HEK293 (cell line): ENCODE measurements around the gene ABCC9.

Experiments used
- CTCF ChIA-PET: fragments of 350-600 bp; formaldehyde crosslinking; extraction: SDS; loops from one replicate; lab custom pipeline; 2021; ENCODE audit warnings: antibody characterized with exemption; lab: Yijun Ruan, JAX
- POLR2A ChIA-PET: fragments of 300-600 bp; formaldehyde crosslinking; extraction: SDS; loops from one replicate; lab custom pipeline; 2020; ENCODE audit warnings: antibody characterized with exemption, inconsistent platforms; lab: Yijun Ruan, JAX
- H3K27ac ChIP-seq: fragments of 200-500 bp; sonication (Bioruptor generic); 2 replicates; pipeline ENCODE4 v1.5.1; 2014; ENCODE audit warnings: low read depth, low read length, control low read depth, inconsistent platforms; ENCODE audit errors: extremely low read depth
- H3K36me3 ChIP-seq, 2 experiments: fragments of 200-500 bp in 1 of 2; sonication (Bioruptor generic) in 1 of 2; 1 replicate in 1 of 2; 2 replicates in 1 of 2; pipeline ENCODE4 v1.5.1; 2014 to 2017; ENCODE audit warnings: inconsistent platforms in 2 of 2, low read length in 2 of 2; ENCODE audit not compliant: control insufficient read depth in 2 of 2, insufficient read depth in 1 of 2
- H3K4me1 ChIP-seq: fragments of 200-500 bp; sonication (Bioruptor generic); 2 replicates; pipeline ENCODE4 v1.5.1; 2014; ENCODE audit warnings: mild to moderate bottlenecking, low read length, inconsistent platforms; ENCODE audit not compliant: control insufficient read depth, insufficient read depth
- H3K4me3 ChIP-seq: 2 replicates; pipeline ENCODE4 v1.5.1; 2011; ENCODE audit warnings: low read depth, mild to moderate bottlenecking, control low read depth, low read length, moderate library complexity
- H3K9me3 ChIP-seq: fragments of 200-500 bp; sonication (Bioruptor generic); 2 replicates; pipeline ENCODE4 v1.5.1; 2014; ENCODE audit warnings: low read depth, low read length, inconsistent platforms; ENCODE audit not compliant: control insufficient read depth, insufficient read depth
- BCL11A ChIP-seq: fragments of 450-650 bp; formaldehyde crosslinking; IDR thresholded peaks from 2 replicates; pipeline ENCODE4 v1.5.1; 2016; ENCODE audit warnings: low read depth, missing biosample characterization, missing genetic modification characterization
- GLI4 ChIP-seq: fragments of 450-650 bp; formaldehyde crosslinking; IDR thresholded peaks from 2 replicates; pipeline ENCODE4 v1.5.1; 2016; ENCODE audit warnings: missing biosample characterization, missing genetic modification characterization
- HOXD13 ChIP-seq: sonication (generic); formaldehyde crosslinking; IDR thresholded peaks from 2 replicates; pipeline ENCODE4 v1.8.0; 2022; ENCODE audit warnings: missing genetic modification reagents, borderline replicate concordance
- KLF1 ChIP-seq: fragments of 450-650 bp; formaldehyde crosslinking; IDR thresholded peaks from 2 replicates; pipeline ENCODE4 v1.5.1; 2016; ENCODE audit warnings: missing biosample characterization, missing genetic modification characterization
- OSR2 ChIP-seq: fragments of 450-650 bp; formaldehyde crosslinking; IDR thresholded peaks from 2 replicates; pipeline ENCODE4 v1.5.1; 2016; ENCODE audit warnings: missing biosample characterization, missing genetic modification characterization
- SP2 ChIP-seq: fragments of 450-650 bp; formaldehyde crosslinking; IDR thresholded peaks from 2 replicates; pipeline ENCODE4 v1.5.1; 2016; ENCODE audit warnings: missing biosample characterization, missing genetic modification characterization
- ZNF133 ChIP-seq: fragments of 450-650 bp; formaldehyde crosslinking; IDR thresholded peaks from 2 replicates; pipeline ENCODE4 v1.5.1; 2016; ENCODE audit warnings: missing biosample characterization, missing genetic modification characterization
- ZNF302 ChIP-seq: fragments of 450-650 bp; formaldehyde crosslinking; IDR thresholded peaks from 2 replicates; pipeline ENCODE4 v1.5.1; 2016; ENCODE audit warnings: missing biosample characterization, missing genetic modification characterization, low read depth
- ZNF350 ChIP-seq: fragments of 450-650 bp; formaldehyde crosslinking; IDR thresholded peaks from 2 replicates; pipeline ENCODE4 v1.5.0; 2017; ENCODE audit warnings: missing biosample characterization, mild to moderate bottlenecking, missing genetic modification characterization
- ZNF473 ChIP-seq: fragments of 450-650 bp; formaldehyde crosslinking; IDR thresholded peaks from 2 replicates; pipeline ENCODE4 v1.5.1; 2017; ENCODE audit warnings: missing biosample characterization, missing genetic modification characterization
- ZNF776 ChIP-seq: fragments of 450-650 bp; formaldehyde crosslinking; IDR thresholded peaks from 2 replicates; pipeline ENCODE4 v1.5.0; 2017; ENCODE audit warnings: missing biosample characterization, missing genetic modification characterization, borderline replicate concordance
- ZSCAN30 ChIP-seq: fragments of 450-650 bp; IDR thresholded peaks from 2 replicates; pipeline ENCODE4 v1.5.1; 2018; ENCODE audit warnings: missing biosample characterization, mild to moderate bottlenecking, missing genetic modification characterization, moderate library complexity
- TF ChIP-seq, protein P1 (sequence below): fragments of 450-650 bp; formaldehyde crosslinking; IDR thresholded peaks from 2 replicates; pipeline ENCODE4 v1.5.1; 2016; ENCODE audit warnings: missing biosample characterization, missing genetic modification characterization
- TF ChIP-seq, protein P2 (sequence below): fragments of 450-650 bp; formaldehyde crosslinking; conservative IDR thresholded peaks from 2 replicates; pipeline ENCODE4 v1.5.1; 2016; ENCODE audit warnings: low read depth, missing biosample characterization, missing genetic modification characterization
- TF ChIP-seq, protein P3 (sequence below): fragments of 450-650 bp; formaldehyde crosslinking; IDR thresholded peaks from 2 replicates; pipeline ENCODE4 v1.5.1; 2016; ENCODE audit warnings: missing biosample characterization, missing genetic modification characterization, borderline replicate concordance
- TF ChIP-seq, protein P4 (sequence below): fragments of 450-650 bp; formaldehyde crosslinking; IDR thresholded peaks from 2 replicates; pipeline ENCODE4 v1.5.1; 2016; ENCODE audit warnings: missing biosample characterization, missing genetic modification characterization

ABCC9 gene

DNA sequence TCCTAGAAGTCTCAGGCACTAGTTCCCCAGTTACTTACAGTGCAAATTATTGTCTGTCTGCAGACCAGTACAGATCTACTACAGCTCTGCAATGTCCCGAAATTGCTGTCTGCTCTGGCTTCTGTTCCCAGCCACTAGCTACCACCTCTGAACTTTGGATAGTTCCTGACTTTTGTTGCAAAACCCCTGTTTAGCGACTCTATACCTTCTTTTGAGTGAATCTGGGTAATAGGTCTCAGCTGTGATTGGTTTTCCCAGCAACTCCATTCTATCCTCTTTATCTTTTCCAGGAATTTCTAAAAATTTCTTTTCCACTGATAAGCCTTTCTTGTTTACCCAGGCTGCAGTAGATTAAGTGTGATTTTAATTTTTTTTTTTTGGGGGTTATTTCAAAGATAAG, 183.5 kb downstream of the ABCC9 start:
- Histone ChIP-seq H3K27ac (no peak overlapping the region), H3K4me1 (no peaks in the 10 kb centered on the region), H3K4me3 (no peak overlapping the region), H3K36me3 (no peaks in the 10 kb centered on the region), H3K9me3 (no peaks in the 10 kb centered on the region)
- TF ChIP-seq BCL11A (tag by site-specific recombination), result no peak
- ChIA-PET POLR2A (no interaction called here), CTCF (no interaction called here)

DNA sequence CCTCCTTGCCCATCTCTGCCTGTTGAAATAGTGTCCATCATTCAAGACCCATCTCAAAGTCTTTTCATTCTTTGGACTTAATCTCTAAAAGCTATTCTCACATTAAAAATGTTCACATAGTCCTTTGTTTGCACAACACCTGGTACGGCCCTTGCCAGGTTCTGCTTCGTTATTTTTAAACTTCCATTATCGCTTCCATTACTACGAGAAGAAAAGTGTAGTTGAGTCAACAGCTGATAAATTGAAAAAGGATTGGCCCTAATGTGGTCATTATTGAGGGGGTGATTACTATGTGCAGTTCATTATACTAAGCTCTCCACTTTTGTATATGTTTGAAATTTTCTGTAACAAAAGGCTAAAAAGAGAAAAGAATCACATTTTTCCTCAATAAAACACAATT, 184.5 kb downstream of the ABCC9 start:
- H3K9me3 ChIP-seq, result no peaks in the 10 kb centered on the region
- ChIA-PET POLR2A (interaction anchor here (0.6 kb wide), 1 partner anchor 10 kb away, joined by 7 read pairs; no protein-coding TSS in a partner anchor), CTCF (interaction anchor here (0.7 kb wide), 1 partner anchor 63 kb away, joined by 3 read pairs; no protein-coding TSS in a partner anchor)
- TF ChIP-seq ZSCAN30, result no peak
- no peak for TF ChIP-seq ZNF776 (tag by site-specific recombination)
- TF ChIP-seq SP2 (tag by site-specific recombination), result no peak
- TF ChIP-seq, protein P1, sequence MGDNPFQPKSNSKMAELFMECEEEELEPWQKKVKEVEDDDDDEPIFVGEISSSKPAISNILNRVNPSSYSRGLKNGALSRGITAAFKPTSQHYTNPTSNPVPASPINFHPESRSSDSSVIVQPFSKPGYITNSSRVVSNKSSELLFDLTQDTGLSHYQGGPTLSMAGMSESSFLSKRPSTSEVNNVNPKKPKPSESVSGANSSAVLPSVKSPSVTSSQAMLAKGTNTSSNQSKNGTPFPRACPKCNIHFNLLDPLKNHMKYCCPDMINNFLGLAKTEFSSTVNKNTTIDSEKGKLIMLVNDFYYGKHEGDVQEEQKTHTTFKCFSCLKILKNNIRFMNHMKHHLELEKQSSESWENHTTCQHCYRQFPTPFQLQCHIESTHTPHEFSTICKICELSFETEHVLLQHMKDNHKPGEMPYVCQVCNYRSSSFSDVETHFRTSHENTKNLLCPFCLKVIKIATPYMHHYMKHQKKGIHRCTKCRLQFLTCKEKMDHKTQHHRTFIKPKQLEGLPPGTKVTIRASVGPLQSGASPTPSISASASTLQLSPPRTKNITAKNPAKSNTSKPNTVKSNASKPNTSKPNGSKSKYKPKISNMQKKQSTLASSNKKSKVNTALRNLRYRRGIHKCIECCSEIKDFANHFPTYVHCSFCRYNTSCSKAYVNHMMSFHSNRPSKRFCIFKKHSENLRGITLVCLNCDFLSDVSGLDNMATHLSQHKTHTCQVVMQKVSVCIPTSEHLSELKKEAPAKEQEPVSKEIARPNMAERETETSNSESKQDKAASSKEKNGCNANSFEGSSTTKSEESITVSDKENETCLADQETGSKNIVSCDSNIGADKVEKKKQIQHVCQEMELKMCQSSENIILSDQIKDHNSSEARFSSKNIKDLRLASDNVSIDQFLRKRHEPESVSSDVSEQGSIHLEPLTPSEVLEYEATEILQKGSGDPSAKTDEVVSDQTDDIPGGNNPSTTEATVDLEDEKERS, result no peak
- TF ChIP-seq ZNF302 (tag by site-specific recombination), result no peak
- no peak for TF ChIP-seq ZNF473
- TF ChIP-seq GLI4, result no peak
- no peak for TF ChIP-seq ZNF350 (tag by site-specific recombination)
- TF ChIP-seq, protein P2, sequence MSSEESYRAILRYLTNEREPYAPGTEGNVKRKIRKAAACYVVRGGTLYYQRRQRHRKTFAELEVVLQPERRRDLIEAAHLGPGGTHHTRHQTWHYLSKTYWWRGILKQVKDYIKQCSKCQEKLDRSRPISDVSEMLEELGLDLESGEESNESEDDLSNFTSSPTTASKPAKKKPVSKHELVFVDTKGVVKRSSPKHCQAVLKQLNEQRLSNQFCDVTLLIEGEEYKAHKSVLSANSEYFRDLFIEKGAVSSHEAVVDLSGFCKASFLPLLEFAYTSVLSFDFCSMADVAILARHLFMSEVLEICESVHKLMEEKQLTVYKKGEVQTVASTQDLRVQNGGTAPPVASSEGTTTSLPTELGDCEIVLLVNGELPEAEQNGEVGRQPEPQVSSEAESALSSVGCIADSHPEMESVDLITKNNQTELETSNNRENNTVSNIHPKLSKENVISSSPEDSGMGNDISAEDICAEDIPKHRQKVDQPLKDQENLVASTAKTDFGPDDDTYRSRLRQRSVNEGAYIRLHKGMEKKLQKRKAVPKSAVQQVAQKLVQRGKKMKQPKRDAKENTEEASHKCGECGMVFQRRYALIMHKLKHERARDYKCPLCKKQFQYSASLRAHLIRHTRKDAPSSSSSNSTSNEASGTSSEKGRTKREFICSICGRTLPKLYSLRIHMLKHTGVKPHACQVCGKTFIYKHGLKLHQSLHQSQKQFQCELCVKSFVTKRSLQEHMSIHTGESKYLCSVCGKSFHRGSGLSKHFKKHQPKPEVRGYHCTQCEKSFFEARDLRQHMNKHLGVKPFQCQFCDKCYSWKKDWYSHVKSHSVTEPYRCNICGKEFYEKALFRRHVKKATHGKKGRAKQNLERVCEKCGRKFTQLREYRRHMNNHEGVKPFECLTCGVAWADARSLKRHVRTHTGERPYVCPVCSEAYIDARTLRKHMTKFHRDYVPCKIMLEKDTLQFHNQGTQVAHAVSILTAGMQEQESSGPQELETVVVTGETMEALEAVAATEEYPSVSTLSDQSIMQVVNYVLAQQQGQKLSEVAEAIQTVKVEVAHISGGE (tag by site-specific recombination), result no peak
- TF ChIP-seq, protein P3, sequence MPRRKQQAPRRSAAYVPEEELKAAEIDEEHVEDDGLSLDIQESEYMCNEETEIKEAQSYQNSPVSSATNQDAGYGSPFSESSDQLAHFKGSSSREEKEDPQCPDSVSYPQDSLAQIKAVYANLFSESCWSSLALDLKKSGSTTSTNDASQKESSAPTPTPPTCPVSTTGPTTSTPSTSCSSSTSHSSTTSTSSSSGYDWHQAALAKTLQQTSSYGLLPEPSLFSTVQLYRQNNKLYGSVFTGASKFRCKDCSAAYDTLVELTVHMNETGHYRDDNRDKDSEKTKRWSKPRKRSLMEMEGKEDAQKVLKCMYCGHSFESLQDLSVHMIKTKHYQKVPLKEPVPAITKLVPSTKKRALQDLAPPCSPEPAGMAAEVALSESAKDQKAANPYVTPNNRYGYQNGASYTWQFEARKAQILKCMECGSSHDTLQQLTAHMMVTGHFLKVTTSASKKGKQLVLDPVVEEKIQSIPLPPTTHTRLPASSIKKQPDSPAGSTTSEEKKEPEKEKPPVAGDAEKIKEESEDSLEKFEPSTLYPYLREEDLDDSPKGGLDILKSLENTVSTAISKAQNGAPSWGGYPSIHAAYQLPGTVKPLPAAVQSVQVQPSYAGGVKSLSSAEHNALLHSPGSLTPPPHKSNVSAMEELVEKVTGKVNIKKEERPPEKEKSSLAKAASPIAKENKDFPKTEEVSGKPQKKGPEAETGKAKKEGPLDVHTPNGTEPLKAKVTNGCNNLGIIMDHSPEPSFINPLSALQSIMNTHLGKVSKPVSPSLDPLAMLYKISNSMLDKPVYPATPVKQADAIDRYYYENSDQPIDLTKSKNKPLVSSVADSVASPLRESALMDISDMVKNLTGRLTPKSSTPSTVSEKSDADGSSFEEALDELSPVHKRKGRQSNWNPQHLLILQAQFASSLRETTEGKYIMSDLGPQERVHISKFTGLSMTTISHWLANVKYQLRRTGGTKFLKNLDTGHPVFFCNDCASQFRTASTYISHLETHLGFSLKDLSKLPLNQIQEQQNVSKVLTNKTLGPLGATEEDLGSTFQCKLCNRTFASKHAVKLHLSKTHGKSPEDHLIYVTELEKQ (tag by site-specific recombination), result no peak
- TF ChIP-seq KLF1, result no peak
- TF ChIP-seq HOXD13, result no peak
- no peak for TF ChIP-seq OSR2 (tag by site-specific recombination)
- TF ChIP-seq, protein P4, sequence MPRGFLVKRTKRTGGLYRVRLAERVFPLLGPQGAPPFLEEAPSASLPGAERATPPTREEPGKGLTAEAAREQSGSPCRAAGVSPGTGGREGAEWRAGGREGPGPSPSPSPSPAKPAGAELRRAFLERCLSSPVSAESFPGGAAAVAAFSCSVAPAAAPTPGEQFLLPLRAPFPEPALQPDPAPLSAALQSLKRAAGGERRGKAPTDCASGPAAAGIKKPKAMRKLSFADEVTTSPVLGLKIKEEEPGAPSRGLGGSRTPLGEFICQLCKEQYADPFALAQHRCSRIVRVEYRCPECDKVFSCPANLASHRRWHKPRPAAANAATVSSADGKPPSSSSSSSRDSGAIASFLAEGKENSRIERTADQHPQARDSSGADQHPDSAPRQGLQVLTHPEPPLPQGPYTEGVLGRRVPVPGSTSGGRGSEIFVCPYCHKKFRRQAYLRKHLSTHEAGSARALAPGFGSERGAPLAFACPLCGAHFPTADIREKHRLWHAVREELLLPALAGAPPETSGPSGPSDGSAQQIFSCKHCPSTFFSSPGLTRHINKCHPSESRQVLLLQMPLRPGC (tag by site-specific recombination), result no peak
- TF ChIP-seq ZNF133 (tag by site-specific recombination), result no peak
- no peak overlapping the region for H3K27ac ChIP-seq
- no peak overlapping the region for H3K4me3 ChIP-seq
- peaks cover 7% of the 10 kb centered on the region for H3K4me1 ChIP-seq
- H3K36me3 ChIP-seq, result no peaks in the 10 kb centered on the region
